Peyer's patch (tissue), 4 donors: ENCODE measurements around the gene TTYH1.
A peak's percentile ranks its signal among the peaks of the same experiment; 100 is the strongest.

Experiments
- CTCF ChIP-seq, 6 experiments: fragments of 450-650 bp in 4 of 6; fragments of 200-600 bp in 2 of 6; sonication (generic) in 1 of 6; IDR thresholded peaks; one replicate each; pipeline ENCODE4 v1.5.1; 2017 to 2019; ENCODE audit warnings: antibody characterized with exemption in 6 of 6, mild to moderate bottlenecking in 3 of 6, moderate library complexity in 1 of 6
- POLR2A ChIP-seq, 2 donors: fragments of 450-650 bp; IDR thresholded peaks; one replicate each; pipeline ENCODE4 v1.5.1; 2017; ENCODE audit warnings: antibody characterized with exemption in 2 of 2, mild to moderate bottlenecking in 2 of 2, moderate library complexity in 2 of 2

DNA sequence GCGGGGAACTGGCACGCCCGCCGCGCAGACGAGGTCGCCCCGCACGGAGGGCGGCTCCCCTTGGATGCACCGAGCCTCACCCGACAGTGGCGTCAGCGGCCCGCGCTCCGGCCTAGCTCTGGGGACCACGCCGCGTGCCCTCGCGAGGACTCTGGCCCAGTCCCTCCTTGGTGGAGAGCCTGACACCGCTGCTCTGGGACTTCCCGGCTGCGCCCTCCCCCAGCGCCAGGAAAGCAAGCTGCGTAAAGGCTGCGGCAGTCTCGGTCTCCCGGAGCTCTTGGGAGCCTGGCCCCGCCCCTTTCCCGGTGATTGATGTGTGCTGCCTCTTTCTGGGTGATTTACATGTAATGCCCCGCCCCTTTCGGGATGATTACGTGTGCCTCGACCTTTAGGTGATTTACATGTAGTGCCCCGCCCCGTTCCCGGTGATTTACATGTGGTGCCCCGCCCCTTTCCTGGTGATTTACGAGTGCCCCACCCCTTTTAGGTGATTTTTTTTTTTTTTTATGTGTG, 48.3 kb downstream of the TTYH1 start, which contains the start of gene LENG9:
- TF ChIP-seq CTCF (IDR thresholded peaks at IDR 0.05): peak in 1 of 6 experiments; percentile 4
- peak; percentile 89 to 98 for TF ChIP-seq POLR2A (IDR thresholded peaks at IDR 0.05)
